Neural cell (in vitro differentiated cells): Measurements from ENCODE around the gene CARMIL1. TPM values are rescaled to one million over a fixed set of nuclear protein-coding genes. Genes with fewer than 3 reads are reported as not detected.

Source experiments
- H2AFZ ChIP-seq: fragments of 200-600, 300-800 bp; sonication (generic), shearing (Covaris generic); 2 replicates; pipeline ENCODE4 v1.6.0; 2014; ENCODE audit warnings: low read depth, mild to moderate bottlenecking, antibody characterized with exemption, low read length, moderate library complexity
- H3F3A ChIP-seq: fragments of 200-600 bp; shearing (Covaris generic); 2 replicates; pipeline ENCODE4 v1.6.1; 2016; ENCODE audit warnings: mild to moderate bottlenecking, moderate library complexity, mixed read lengths, antibody characterized with exemption, low read length; ENCODE audit not compliant: insufficient read depth, poor library complexity, severe bottlenecking
- H3K27ac ChIP-seq: fragments of 200-600, 300-800 bp; sonication (generic), shearing (Covaris generic); 2 replicates; pipeline ENCODE4 v1.5.1; 2014; ENCODE audit warnings: mild to moderate bottlenecking, low read length, moderate library complexity
- H3K27me3 ChIP-seq: fragments of 300-800, 200-600 bp; sonication (generic), shearing (Covaris generic); 2 replicates; pipeline ENCODE4 v1.6.0; 2014; ENCODE audit warnings: mild to moderate bottlenecking, low read depth, low read length, moderate library complexity; ENCODE audit not compliant: insufficient read depth
- H3K36me3 ChIP-seq: fragments of 300-800, 200-600 bp; sonication (generic), shearing (Covaris generic); 2 replicates; pipeline ENCODE4 v1.5.1; 2014; ENCODE audit warnings: mild to moderate bottlenecking, antibody characterized with exemption, low read length, moderate library complexity; ENCODE audit not compliant: insufficient read depth
- H3K4me2 ChIP-seq: fragments of 300-800, 200-600 bp; sonication (generic), shearing (Covaris generic); 2 replicates; pipeline ENCODE4 v1.6.0; 2014; ENCODE audit warnings: mild to moderate bottlenecking, low read length
- H3K4me3 ChIP-seq: fragments of 300-800, 200-600 bp; sonication (generic), shearing (Covaris generic); 2 replicates; pipeline ENCODE4 v1.5.1; 2014; ENCODE audit warnings: mild to moderate bottlenecking, low read length, moderate library complexity
- H3K79me2 ChIP-seq: fragments of 200-600 bp; shearing (Covaris generic); replicated peaks from 2 replicates; pipeline ENCODE4 v1.6.0; 2014; ENCODE audit warnings: mild to moderate bottlenecking, low read length, moderate library complexity; ENCODE audit not compliant: insufficient read depth
- H3K9ac ChIP-seq: fragments of 300-800, 200-600 bp; sonication (generic), shearing (Covaris generic); 2 replicates; pipeline ENCODE4 v1.6.1; 2016; ENCODE audit warnings: mild to moderate bottlenecking, low read length, mixed read lengths
- H3K9me2 ChIP-seq: fragments of 200-600 bp; shearing (Covaris generic); 2 replicates; pipeline ENCODE4 v1.6.1; 2016; ENCODE audit warnings: mild to moderate bottlenecking, low read length, mixed read lengths; ENCODE audit not compliant: insufficient read depth
- H3K9me3 ChIP-seq: fragments of 200-600, 300-800 bp; sonication (generic), shearing (Covaris generic); 2 replicates; pipeline ENCODE4 v1.6.1; 2016; ENCODE audit warnings: mild to moderate bottlenecking, mixed run types, low read length, moderate library complexity, mixed read lengths
- H4K20me1 ChIP-seq: fragments of 200-600 bp; shearing (Covaris generic); 2 replicates; pipeline ENCODE4 v1.6.1; 2016; ENCODE audit warnings: mild to moderate bottlenecking, mixed run types; ENCODE audit not compliant: insufficient read depth
- CTCF ChIP-seq: fragments of 450-650 bp; IDR thresholded peaks from 2 replicates; pipeline ENCODE4 v1.5.1; 2014; ENCODE audit warnings: antibody characterized with exemption, mild to moderate bottlenecking, moderate library complexity; ENCODE audit not compliant: poor library complexity, severe bottlenecking
- EP300 ChIP-seq: fragments of 450-650 bp; conservative IDR thresholded peaks from 2 replicates; pipeline ENCODE4 v1.6.1; 2014; ENCODE audit warnings: antibody characterized with exemption, mild to moderate bottlenecking, moderate library complexity; ENCODE audit not compliant: poor library complexity, severe bottlenecking
- EZH2 ChIP-seq: fragments of 200-600, 300-800 bp; shearing (Covaris generic), sonication (generic); IDR thresholded peaks from 2 replicates; pipeline ENCODE4 v1.6.1; 2014; ENCODE audit warnings: antibody characterized with exemption, low read length, borderline replicate concordance, mild to moderate bottlenecking; ENCODE audit not compliant: insufficient read depth, poor library complexity, severe bottlenecking
- MXI1 ChIP-seq: fragments of 450-650 bp; conservative IDR thresholded peaks from 2 replicates; pipeline ENCODE4 v1.6.1; 2014; ENCODE audit warnings: antibody characterized with exemption, mild to moderate bottlenecking; ENCODE audit not compliant: poor library complexity, severe bottlenecking
- POLR2AphosphoS5 ChIP-seq: IDR thresholded peaks from 2 replicates; pipeline ENCODE4 v1.6.1; 2012
- RAD21 ChIP-seq: fragments of 450-650 bp; conservative IDR thresholded peaks from 2 replicates; pipeline ENCODE4 v1.6.1; 2014; ENCODE audit warnings: antibody characterized with exemption, mild to moderate bottlenecking, moderate library complexity
- REST ChIP-seq: IDR thresholded peaks from 2 replicates; pipeline ENCODE4 v1.6.1; 2012; ENCODE audit warnings: borderline replicate concordance
- SMC3 ChIP-seq: fragments of 450-650 bp; conservative IDR thresholded peaks from 2 replicates; pipeline ENCODE4 v1.6.1; 2014; ENCODE audit warnings: antibody characterized with exemption, mild to moderate bottlenecking, moderate library complexity; ENCODE audit not compliant: poor library complexity
- TAF1 ChIP-seq: IDR thresholded peaks from 2 replicates; pipeline ENCODE4 v1.6.1; 2012; ENCODE audit warnings: low read depth
- polyA plus RNA-seq: library from polyadenylated mRNA; depleted of rRNA; stranded (reverse); fragments of >200 nt; gene quantifications from 2 replicates; pipeline ENCODE4 v1.2.3, GENCODE V29; 2014

CARMIL1 gene
- polyA plus RNA-seq, 1 donor from 2014 or later: 5.3 TPM

GRCh38 chr6:25407431-25407830, 128.3 kb downstream of the CARMIL1 start:
- no peaks in the 10 kb centered on the region for H3K9me2 ChIP-seq
- no peaks in the 10 kb centered on the region for H3F3A ChIP-seq
- H3K79me2 ChIP-seq: no peaks in the 10 kb centered on the region
- no peaks in the 10 kb centered on the region for H3K9me3 ChIP-seq
- H3K4me3 ChIP-seq: no peak overlapping the region
- no peak overlapping the region for H3K4me2 ChIP-seq
- H3K27ac ChIP-seq: no peak overlapping the region
- no peak overlapping the region for H3K9ac ChIP-seq
- H4K20me1 ChIP-seq: no peaks in the 10 kb centered on the region
- TF ChIP-seq MXI1 (no peak), EZH2 (no peak), POLR2AphosphoS5 (no peak), SMC3 (no peak), REST (no peak), CTCF (no peak), TAF1 (no peak), EP300 (no peak), RAD21 (no peak)
- no peaks in the 10 kb centered on the region for H3K36me3 ChIP-seq
- no peaks in the 10 kb centered on the region for H3K27me3 ChIP-seq
- no peak overlapping the region for H2AFZ ChIP-seq

GRCh38 chr6:25410102-25410501, 130.9 kb downstream of the CARMIL1 start:
- H3K79me2 ChIP-seq: no peaks in the 10 kb centered on the region

More at GRCh38 chr6:25410102-25410501, 130.9 kb downstream of the CARMIL1 start:
- Histone ChIP-seq H3K9me3 (no peaks in the 10 kb centered on the region), H3K36me3 (no peaks in the 10 kb centered on the region), H3K4me2 (no peak overlapping the region), H3K27ac (no peak overlapping the region), H3K9ac (no peak overlapping the region), H3K9me2 (no peaks in the 10 kb centered on the region), H3F3A (no peaks in the 10 kb centered on the region), H3K4me3 (no peak overlapping the region), H4K20me1 (no peaks in the 10 kb centered on the region), H2AFZ (no peak overlapping the region), H3K27me3 (no peaks in the 10 kb centered on the region)
- TF ChIP-seq CTCF: no peak
- TF ChIP-seq POLR2AphosphoS5: no peak
- no peak for TF ChIP-seq TAF1
- TF ChIP-seq EP300: no peak
- TF ChIP-seq SMC3: no peak
- TF ChIP-seq RAD21: no peak
- TF ChIP-seq MXI1: no peak
- TF ChIP-seq REST: no peak
- no peak for TF ChIP-seq EZH2
